Left lung (tissue), 10 donors: ENCODE measurements around the gene NASP. TPM values are rescaled to one million over a fixed set of nuclear protein-coding genes. Genes with fewer than 3 reads are reported as not detected.

Experiments used
- ATAC-seq: fragments of 200-7000 bp; cut with Tn5 transposase; one replicate; pipeline ENCODE4 v1.9.1; 2020; ENCODE audit warnings: moderate library complexity
- DNase-seq, 4 donors: peaks; one replicate each; pipeline ENCODE4 v3.0.0-alpha.2; 2013 to 2020
- H3K27ac ChIP-seq, 2 donors: fragments of 200-600 bp; sonication (generic) in 1 of 2; one replicate each; pipeline versions ENCODE4 v1.5.0 to v1.8.0; 2020 to 2021
- H3K27me3 ChIP-seq, 2 donors: fragments of 200-600 bp; sonication (generic) in 1 of 2; one replicate each; pipeline versions ENCODE4 v1.5.0 to v1.8.0; 2020 to 2021
- H3K36me3 ChIP-seq, 2 donors: fragments of 200-600 bp; sonication (generic) in 1 of 2; one replicate each; pipeline versions ENCODE4 v1.5.0 to v1.8.0; 2020 to 2021
- H3K4me1 ChIP-seq, 2 donors: fragments of 200-600 bp; one replicate each; pipeline ENCODE4 v1.8.0; 2021
- H3K4me3 ChIP-seq, 2 donors: fragments of 200-600 bp; sonication (generic) in 1 of 2; one replicate each; pipeline versions ENCODE4 v1.5.0 to v1.8.0; 2020 to 2021; ENCODE audit warnings: mild to moderate bottlenecking in 1 of 2
- H3K9me3 ChIP-seq, 2 donors: fragments of 200-600 bp; sonication (generic) in 1 of 2; one replicate each; pipeline versions ENCODE4 v1.5.0 to v1.8.0; 2020 to 2021
- intact Hi-C, 2 donors: fragments of 100-400 bp; cut with DNase I; formaldehyde crosslinking; loops; one replicate each; pipeline versions ENCODE4 v1.11.2 to v1.14.2; 2022
- polyA plus RNA-seq, 6 donors: library from polyadenylated mRNA; unstranded; fragments of 120-200 nt; gene quantifications; one replicate each; pipeline ENCODE4 v1.2.1, GENCODE V29; 2013; ENCODE audit not compliant: insufficient read length in 6 of 6
- total RNA-seq, 2 donors: library from RNA; stranded (reverse); fragmentation: NEBNext Ultra II Directional; extraction: Animal tissue kit (Norgen Biotek cat#: 25700); gene quantifications; one replicate each; pipeline ENCODE4 v1.2.1, GENCODE V29; 2021
- TF ChIP-seq, protein P1 (sequence below), 2 donors: fragments of 200-600 bp; sonication (generic) in 1 of 2; IDR thresholded peaks; one replicate each; pipeline versions ENCODE4 v1.5.0 to v1.8.0; 2021; ENCODE audit warnings: antibody characterized with exemption in 2 of 2
- donor health status: DM: no; HTN: yes; CAD: no.
- donor health status: DM: no; HTN: no; CAD: no.

The NASP gene
- total and polyA plus RNA-seq, 8 donors, result 57.6 to 407 (median 327) TPM

GRCh38 chr1:45615885-45616284 lies 32.0 kb downstream of the NASP start:
- no peak overlapping the region for H3K4me3 ChIP-seq
- intact Hi-C loops, result no loop called here
- H3K4me1 ChIP-seq, result no peaks in the 10 kb centered on the region
- TF ChIP-seq, protein P1, sequence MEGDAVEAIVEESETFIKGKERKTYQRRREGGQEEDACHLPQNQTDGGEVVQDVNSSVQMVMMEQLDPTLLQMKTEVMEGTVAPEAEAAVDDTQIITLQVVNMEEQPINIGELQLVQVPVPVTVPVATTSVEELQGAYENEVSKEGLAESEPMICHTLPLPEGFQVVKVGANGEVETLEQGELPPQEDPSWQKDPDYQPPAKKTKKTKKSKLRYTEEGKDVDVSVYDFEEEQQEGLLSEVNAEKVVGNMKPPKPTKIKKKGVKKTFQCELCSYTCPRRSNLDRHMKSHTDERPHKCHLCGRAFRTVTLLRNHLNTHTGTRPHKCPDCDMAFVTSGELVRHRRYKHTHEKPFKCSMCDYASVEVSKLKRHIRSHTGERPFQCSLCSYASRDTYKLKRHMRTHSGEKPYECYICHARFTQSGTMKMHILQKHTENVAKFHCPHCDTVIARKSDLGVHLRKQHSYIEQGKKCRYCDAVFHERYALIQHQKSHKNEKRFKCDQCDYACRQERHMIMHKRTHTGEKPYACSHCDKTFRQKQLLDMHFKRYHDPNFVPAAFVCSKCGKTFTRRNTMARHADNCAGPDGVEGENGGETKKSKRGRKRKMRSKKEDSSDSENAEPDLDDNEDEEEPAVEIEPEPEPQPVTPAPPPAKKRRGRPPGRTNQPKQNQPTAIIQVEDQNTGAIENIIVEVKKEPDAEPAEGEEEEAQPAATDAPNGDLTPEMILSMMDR (IDR thresholded peaks at IDR 0.05), result no peak
- no peaks in the 10 kb centered on the region for H3K9me3 ChIP-seq
- peaks cover 0 to 90% of the 10 kb centered on the region in 2 donors for H3K36me3 ChIP-seq
- ATAC-seq, result no peak
- no peaks in the 10 kb centered on the region for H3K27me3 ChIP-seq
- no peak for DNase-seq
- no peak overlapping the region for H3K27ac ChIP-seq

DNA sequence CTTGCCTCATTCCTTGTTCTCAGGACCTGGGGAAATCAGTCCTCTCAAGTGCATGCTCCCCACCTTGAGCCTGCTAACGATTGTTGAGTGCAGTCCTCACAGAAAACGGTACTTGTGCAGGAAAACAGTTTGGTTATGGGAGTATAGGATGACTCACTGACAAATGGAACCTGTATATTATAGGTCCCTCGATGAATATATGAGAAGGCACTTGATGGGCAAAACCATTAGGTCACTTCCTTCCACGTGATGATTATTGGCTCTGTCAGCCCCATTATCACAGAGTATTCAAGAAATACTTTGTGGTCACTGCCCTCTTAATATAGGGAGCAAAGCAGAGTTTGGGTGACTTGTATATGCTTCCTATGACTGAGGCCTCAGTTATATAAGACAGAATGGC lies 33.8 kb downstream of the NASP start:
- intact Hi-C loops, result no loop called here
- Histone ChIP-seq H3K9me3 (no peaks in the 10 kb centered on the region), H3K27ac (no peak overlapping the region), H3K4me1 (peaks cover 0 to 10% of the 10 kb centered on the region in 2 donors), H3K4me3 (no peak overlapping the region), H3K36me3 (peaks cover 0 to 95% of the 10 kb centered on the region in 2 donors), H3K27me3 (no peaks in the 10 kb centered on the region)
- DNase-seq (no peak), ATAC-seq (no peak)
- TF ChIP-seq, protein P1 (IDR thresholded peaks at IDR 0.05), result no peak

DNA sequence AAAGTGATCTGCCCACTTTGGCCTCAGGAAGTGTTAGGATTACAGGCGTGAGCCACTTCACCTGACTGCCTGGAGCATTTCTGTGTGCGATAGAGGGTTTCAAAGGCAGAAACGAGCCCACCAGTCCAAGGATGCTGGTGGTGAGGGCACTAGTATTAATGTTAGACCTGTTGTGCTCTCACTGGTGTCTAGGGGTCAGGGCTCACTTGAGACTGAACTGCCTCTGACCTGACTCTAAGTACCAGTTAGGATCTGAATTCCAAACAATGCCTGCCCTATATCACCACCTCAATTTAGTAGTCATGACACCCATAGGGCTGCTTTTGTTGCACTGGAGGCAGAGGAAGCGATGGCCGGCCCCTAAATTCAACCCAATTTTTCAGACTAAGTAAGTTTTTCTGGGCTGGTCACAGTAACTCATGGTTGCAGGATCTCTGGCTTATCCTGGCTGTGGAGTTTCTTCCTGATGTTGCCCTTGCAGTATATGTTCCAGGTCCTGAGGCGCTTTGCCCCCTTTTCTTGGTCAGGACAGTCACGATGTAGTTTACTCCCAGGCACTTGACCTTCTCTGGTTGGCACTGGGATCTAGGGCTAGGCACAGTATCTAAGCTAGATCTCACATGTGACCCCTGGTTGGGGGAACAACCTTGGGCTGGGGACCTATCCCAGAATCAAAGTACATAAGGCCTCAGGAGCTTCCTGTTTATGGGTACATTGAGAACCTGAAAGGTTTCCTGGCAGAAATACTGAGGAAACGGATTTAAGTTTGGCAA lies 35.5 kb downstream of the NASP start:
- no peak for ATAC-seq
- peak overlapping the region in 1 of 2 donors; percentile 30 for H3K27ac ChIP-seq
- intact Hi-C loops, result no loop called here

GRCh38 chr1:45620588-45621500 lies 37.0 kb downstream of the NASP start:
- peak overlapping the region; percentile 17 to 70 for H3K27ac ChIP-seq
- H3K27me3 ChIP-seq, result no peaks in the 10 kb centered on the region
- H3K4me1 ChIP-seq, result peaks cover 0 to 12% of the 10 kb centered on the region in 2 donors
- no peaks in the 10 kb centered on the region for H3K9me3 ChIP-seq
- intact Hi-C loops, result no loop called here
- H3K36me3 ChIP-seq, result peaks cover 0 to 92% of the 10 kb centered on the region in 2 donors
- DNase-seq (no peak), ATAC-seq (no peak)
- TF ChIP-seq, protein P1 (IDR thresholded peaks at IDR 0.05), result no peak
- H3K4me3 ChIP-seq, result no peak overlapping the region

More for the DNA sequence above, 35.5 kb downstream of the NASP start:
- no peaks in the 10 kb centered on the region for H3K27me3 ChIP-seq
- H3K36me3 ChIP-seq, result peaks cover 0 to 95% of the 10 kb centered on the region in 2 donors
- TF ChIP-seq, protein P1 (IDR thresholded peaks at IDR 0.05), result no peak
- H3K4me1 ChIP-seq, result peaks cover 0 to 12% of the 10 kb centered on the region in 2 donors
- H3K9me3 ChIP-seq, result no peaks in the 10 kb centered on the region
- H3K4me3 ChIP-seq, result no peak overlapping the region
- DNase-seq, result no peak

GRCh38 chr1:45621501-45621836 lies 37.6 kb downstream of the NASP start:
- intact Hi-C loops, result no loop called here
- DNase-seq (no peak), ATAC-seq (peak; percentile 15)
- H3K4me1 ChIP-seq, result peaks cover 0 to 12% of the 10 kb centered on the region in 2 donors
- no peaks in the 10 kb centered on the region for H3K27me3 ChIP-seq
- peak overlapping the region; percentile 17 to 70 for H3K27ac ChIP-seq
- no peaks in the 10 kb centered on the region for H3K9me3 ChIP-seq
- no peak overlapping the region for H3K4me3 ChIP-seq
- TF ChIP-seq, protein P1 (IDR thresholded peaks at IDR 0.05), result no peak
- H3K36me3 ChIP-seq, result peaks cover 0 to 92% of the 10 kb centered on the region in 2 donors
